Neural cell (in vitro differentiated cells): ENCODE measurements around the gene PLEKHH2.

Experiments
- EZH2 ChIP-seq: fragments of 200-600, 300-800 bp; shearing (Covaris generic), sonication (generic); IDR thresholded peaks from 2 replicates; pipeline ENCODE4 v1.6.1; 2014; ENCODE audit warnings: antibody characterized with exemption, low read length, borderline replicate concordance, mild to moderate bottlenecking; ENCODE audit not compliant: insufficient read depth, poor library complexity, severe bottlenecking
- RAD21 ChIP-seq: fragments of 450-650 bp; conservative IDR thresholded peaks from 2 replicates; pipeline ENCODE4 v1.6.1; 2014; ENCODE audit warnings: antibody characterized with exemption, mild to moderate bottlenecking, moderate library complexity
- SMC3 ChIP-seq: fragments of 450-650 bp; conservative IDR thresholded peaks from 2 replicates; pipeline ENCODE4 v1.6.1; 2014; ENCODE audit warnings: antibody characterized with exemption, mild to moderate bottlenecking, moderate library complexity; ENCODE audit not compliant: poor library complexity
- TF ChIP-seq, protein P1 (sequence below): fragments of 450-650 bp; IDR thresholded peaks from 2 replicates; pipeline ENCODE4 v1.5.1; 2014; ENCODE audit warnings: antibody characterized with exemption, mild to moderate bottlenecking, moderate library complexity; ENCODE audit not compliant: poor library complexity, severe bottlenecking

DNA sequence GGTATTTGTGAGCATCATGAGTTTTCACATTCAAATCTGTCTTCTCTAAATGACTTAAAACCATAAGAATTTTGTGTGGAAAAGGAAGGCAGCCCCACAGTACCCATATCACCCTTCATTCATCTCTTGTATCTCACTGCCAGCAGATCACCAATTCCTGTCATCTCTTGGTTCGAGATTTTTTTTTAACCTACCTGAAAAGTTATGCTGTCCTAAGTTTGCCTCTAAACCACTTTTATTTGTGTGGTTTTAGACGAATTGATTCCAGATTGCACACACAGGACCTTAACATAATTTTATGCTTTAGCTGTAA is 169.6 kb downstream of the PLEKHH2 start:
- TF ChIP-seq, protein P1, sequence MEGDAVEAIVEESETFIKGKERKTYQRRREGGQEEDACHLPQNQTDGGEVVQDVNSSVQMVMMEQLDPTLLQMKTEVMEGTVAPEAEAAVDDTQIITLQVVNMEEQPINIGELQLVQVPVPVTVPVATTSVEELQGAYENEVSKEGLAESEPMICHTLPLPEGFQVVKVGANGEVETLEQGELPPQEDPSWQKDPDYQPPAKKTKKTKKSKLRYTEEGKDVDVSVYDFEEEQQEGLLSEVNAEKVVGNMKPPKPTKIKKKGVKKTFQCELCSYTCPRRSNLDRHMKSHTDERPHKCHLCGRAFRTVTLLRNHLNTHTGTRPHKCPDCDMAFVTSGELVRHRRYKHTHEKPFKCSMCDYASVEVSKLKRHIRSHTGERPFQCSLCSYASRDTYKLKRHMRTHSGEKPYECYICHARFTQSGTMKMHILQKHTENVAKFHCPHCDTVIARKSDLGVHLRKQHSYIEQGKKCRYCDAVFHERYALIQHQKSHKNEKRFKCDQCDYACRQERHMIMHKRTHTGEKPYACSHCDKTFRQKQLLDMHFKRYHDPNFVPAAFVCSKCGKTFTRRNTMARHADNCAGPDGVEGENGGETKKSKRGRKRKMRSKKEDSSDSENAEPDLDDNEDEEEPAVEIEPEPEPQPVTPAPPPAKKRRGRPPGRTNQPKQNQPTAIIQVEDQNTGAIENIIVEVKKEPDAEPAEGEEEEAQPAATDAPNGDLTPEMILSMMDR: no peak
- no peak for TF ChIP-seq RAD21
- TF ChIP-seq EZH2: no peak
- no peak for TF ChIP-seq SMC3
